ENCODE measurements around the gene CCNF. TPM values are rescaled to one million over a fixed set of nuclear protein-coding genes. Genes with fewer than 3 reads are reported as not detected.

The CCNF gene
- total and polyA plus RNA-seq, 4 donors, result 0.88 to 46.3 (median 1.8) TPM

DNA sequence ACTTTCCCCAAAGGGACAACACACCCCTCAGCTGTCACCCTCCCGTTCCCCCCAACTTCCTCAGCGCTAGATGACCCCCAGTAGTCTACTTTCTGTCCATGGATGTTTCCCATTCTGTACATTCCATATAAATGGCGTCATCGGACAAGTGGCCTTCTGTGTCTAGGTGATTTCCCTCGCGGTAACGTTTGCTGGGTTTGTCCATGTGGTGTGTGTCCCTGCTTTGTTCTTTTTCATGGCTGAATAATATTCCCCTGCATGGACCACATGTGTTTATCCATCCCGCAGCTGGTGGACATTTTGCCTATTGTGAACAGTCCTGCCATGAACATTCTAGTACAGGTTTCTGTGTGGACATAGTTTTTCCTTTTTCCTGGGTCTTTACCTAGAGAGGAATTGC is 23.4 kb downstream of the CCNF start:
- Histone ChIP-seq H3K27ac (ENCODE audit: low read depth in 1 of 2, low read length in 2 of 2) (no peak overlapping the region), H3K9ac (ENCODE audit: low read depth in 1 of 2, low read length in 2 of 2) (no peak overlapping the region), H3K4me1 (ENCODE audit: control insufficient read depth in 4 of 4, insufficient read depth in 4 of 4, low read length in 3 of 4) (peaks cover 0 to 3% (median 0%) of the 10 kb centered on the region in 4 donors), H3K9me3 (ENCODE audit: control insufficient read depth in 4 of 4, low read length in 3 of 4) (no peaks in the 10 kb centered on the region), H3K4me3 (ENCODE audit: low read depth in 1 of 3, low read length in 3 of 3) (no peak overlapping the region), H3K27me3 (ENCODE audit: control insufficient read depth in 4 of 4, insufficient read depth in 4 of 4, low read length in 3 of 4) (no peaks in the 10 kb centered on the region), H3K36me3 (ENCODE audit: control insufficient read depth in 4 of 4, insufficient read depth in 3 of 4, low read depth in 1 of 4, low read length in 3 of 4) (peaks cover 0 to 5% (median 0%) of the 10 kb centered on the region in 4 donors)
- TF ChIP-seq ZBTB33 (IDR thresholded peaks at IDR 0.05), result no peak
- WGBS, result 98% methylated on average over 8 of the region's 8 CpGs
- DNase-seq (ENCODE audit: low spot score), result no peak

DNA sequence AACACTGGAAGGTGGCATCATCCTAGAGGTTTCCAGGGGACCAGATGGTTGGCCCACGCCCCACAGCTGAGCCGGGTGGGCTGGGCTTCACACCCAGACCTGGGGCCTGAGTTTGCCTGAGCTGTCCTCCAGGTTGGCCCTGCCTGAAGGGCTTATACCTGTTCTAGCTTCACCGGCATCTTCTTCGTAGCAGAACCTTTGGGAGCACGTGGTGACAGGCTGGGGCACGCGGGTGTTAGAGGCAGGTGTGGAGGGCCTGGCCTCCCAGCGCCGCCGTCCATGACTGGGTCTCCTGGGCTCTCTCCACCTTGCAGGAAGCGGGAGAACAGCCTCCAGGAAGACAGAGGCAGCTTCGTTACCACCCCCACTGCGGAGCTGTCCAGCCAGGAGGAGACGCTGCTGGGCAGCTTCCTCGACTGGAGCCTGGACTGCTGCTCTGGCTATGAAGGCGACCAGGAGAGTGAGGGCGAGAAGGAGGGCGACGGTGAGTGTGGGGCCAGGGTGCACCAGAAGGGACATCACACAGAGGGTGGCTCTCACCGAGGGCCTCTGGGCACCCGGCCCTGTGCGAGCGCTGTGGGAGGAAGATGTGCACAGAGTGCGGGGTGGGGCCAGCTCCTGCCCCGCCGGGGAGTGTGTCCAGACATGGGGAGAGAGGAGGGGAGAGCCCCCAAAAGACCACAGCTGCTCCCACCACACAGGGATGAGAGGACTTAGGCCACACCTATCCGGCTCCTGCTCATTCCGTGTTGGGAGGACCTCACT is 26.0 kb downstream of the CCNF start:
- Histone ChIP-seq H3K36me3 (ENCODE audit: control insufficient read depth in 4 of 4, insufficient read depth in 3 of 4, low read depth in 1 of 4, low read length in 3 of 4) (no peaks in the 10 kb centered on the region), H3K4me3 (ENCODE audit: low read depth in 1 of 3, low read length in 3 of 3) (no peak overlapping the region), H3K4me1 (ENCODE audit: control insufficient read depth in 4 of 4, insufficient read depth in 4 of 4, low read length in 3 of 4) (peaks cover 4 to 11% (median 9%) of the 10 kb centered on the region in 4 donors), H3K9me3 (ENCODE audit: control insufficient read depth in 4 of 4, low read length in 3 of 4) (no peaks in the 10 kb centered on the region), H3K27me3 (ENCODE audit: control insufficient read depth in 4 of 4, insufficient read depth in 4 of 4, low read length in 3 of 4) (no peaks in the 10 kb centered on the region), H3K9ac (ENCODE audit: low read depth in 1 of 2, low read length in 2 of 2) (no peak overlapping the region), H3K27ac (ENCODE audit: low read depth in 1 of 2, low read length in 2 of 2) (no peak overlapping the region)
- TF ChIP-seq RXRA (IDR thresholded peaks at IDR 0.05), result no peak
- TF ChIP-seq, protein P1, sequence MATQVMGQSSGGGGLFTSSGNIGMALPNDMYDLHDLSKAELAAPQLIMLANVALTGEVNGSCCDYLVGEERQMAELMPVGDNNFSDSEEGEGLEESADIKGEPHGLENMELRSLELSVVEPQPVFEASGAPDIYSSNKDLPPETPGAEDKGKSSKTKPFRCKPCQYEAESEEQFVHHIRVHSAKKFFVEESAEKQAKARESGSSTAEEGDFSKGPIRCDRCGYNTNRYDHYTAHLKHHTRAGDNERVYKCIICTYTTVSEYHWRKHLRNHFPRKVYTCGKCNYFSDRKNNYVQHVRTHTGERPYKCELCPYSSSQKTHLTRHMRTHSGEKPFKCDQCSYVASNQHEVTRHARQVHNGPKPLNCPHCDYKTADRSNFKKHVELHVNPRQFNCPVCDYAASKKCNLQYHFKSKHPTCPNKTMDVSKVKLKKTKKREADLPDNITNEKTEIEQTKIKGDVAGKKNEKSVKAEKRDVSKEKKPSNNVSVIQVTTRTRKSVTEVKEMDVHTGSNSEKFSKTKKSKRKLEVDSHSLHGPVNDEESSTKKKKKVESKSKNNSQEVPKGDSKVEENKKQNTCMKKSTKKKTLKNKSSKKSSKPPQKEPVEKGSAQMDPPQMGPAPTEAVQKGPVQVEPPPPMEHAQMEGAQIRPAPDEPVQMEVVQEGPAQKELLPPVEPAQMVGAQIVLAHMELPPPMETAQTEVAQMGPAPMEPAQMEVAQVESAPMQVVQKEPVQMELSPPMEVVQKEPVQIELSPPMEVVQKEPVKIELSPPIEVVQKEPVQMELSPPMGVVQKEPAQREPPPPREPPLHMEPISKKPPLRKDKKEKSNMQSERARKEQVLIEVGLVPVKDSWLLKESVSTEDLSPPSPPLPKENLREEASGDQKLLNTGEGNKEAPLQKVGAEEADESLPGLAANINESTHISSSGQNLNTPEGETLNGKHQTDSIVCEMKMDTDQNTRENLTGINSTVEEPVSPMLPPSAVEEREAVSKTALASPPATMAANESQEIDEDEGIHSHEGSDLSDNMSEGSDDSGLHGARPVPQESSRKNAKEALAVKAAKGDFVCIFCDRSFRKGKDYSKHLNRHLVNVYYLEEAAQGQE (IDR thresholded peaks at IDR 0.05), result no peak
- TF ChIP-seq YY1 (IDR thresholded peaks at IDR 0.05), result no peak
- TF ChIP-seq EGR1 (IDR thresholded peaks at IDR 0.05; ENCODE audit: low read depth in 2 of 2), result no peak
- TF ChIP-seq, protein P2, sequence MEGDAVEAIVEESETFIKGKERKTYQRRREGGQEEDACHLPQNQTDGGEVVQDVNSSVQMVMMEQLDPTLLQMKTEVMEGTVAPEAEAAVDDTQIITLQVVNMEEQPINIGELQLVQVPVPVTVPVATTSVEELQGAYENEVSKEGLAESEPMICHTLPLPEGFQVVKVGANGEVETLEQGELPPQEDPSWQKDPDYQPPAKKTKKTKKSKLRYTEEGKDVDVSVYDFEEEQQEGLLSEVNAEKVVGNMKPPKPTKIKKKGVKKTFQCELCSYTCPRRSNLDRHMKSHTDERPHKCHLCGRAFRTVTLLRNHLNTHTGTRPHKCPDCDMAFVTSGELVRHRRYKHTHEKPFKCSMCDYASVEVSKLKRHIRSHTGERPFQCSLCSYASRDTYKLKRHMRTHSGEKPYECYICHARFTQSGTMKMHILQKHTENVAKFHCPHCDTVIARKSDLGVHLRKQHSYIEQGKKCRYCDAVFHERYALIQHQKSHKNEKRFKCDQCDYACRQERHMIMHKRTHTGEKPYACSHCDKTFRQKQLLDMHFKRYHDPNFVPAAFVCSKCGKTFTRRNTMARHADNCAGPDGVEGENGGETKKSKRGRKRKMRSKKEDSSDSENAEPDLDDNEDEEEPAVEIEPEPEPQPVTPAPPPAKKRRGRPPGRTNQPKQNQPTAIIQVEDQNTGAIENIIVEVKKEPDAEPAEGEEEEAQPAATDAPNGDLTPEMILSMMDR (IDR thresholded peaks at IDR 0.05; ENCODE audit: low read depth, low read length, missing input control), result no peak
- no peak for TF ChIP-seq HNF4A (conservative IDR thresholded peaks at IDR 0.05)
- TF ChIP-seq, protein P3, sequence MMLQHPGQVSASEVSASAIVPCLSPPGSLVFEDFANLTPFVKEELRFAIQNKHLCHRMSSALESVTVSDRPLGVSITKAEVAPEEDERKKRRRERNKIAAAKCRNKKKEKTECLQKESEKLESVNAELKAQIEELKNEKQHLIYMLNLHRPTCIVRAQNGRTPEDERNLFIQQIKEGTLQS (IDR thresholded peaks at IDR 0.05), result no peak
- TF ChIP-seq, protein P4, sequence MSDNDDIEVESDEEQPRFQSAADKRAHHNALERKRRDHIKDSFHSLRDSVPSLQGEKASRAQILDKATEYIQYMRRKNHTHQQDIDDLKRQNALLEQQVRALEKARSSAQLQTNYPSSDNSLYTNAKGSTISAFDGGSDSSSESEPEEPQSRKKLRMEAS (IDR thresholded peaks at IDR 0.05), result no peak
- no peak for TF ChIP-seq HNF4G (IDR thresholded peaks at IDR 0.05)
- no peak for TF ChIP-seq RAD21 (IDR thresholded peaks at IDR 0.05)
- no peak for TF ChIP-seq FOXA1 (IDR thresholded peaks at IDR 0.05)
- no peak for TF ChIP-seq TAF1 (conservative IDR thresholded peaks at IDR 0.05)
- 97% methylated on average over 28 of the region's 28 CpGs for WGBS
- no peak for DNase-seq (ENCODE audit: low spot score)
